K562 (cell line): Measurements from ENCODE around the gene ZSCAN1. TPM values are rescaled to one million over a fixed set of nuclear protein-coding genes. Genes with fewer than 3 reads are reported as not detected.

Experiments
- ATAC-seq: fragments of 200-7000 bp; cut with Tn5 transposase; 3 replicates; pipeline ENCODE4 v1.9.1; 2020; ENCODE audit warnings: moderate library complexity
- BruUV-seq: library from RNA; stranded (reverse); fragments of 400-500 nt; replicated peaks from 2 replicates; lab custom pipeline; 2021; lab: Mats Ljungman, UMichigan
- CTCF ChIA-PET: fragments of 300-600 bp; formaldehyde crosslinking; extraction: SDS; loops from one replicate; lab custom pipeline; 2021; ENCODE audit warnings: low intra/inter-chr PET ratio; lab: Yijun Ruan, JAX
- POLR2A ChIA-PET: fragments of 300-600, 350-650 bp; sonication (Branson Sonifier 250); formaldehyde crosslinking; extraction: SDS; loops from one replicate; lab custom pipeline; 2021; ENCODE audit warnings: antibody characterized with exemption, inconsistent platforms; lab: Yijun Ruan, JAX
- DNase-seq, 4 experiments: peaks; one replicate each; pipeline versions ENCODE4 v3.0.0 to v3.0.0-alpha.2; 2011 to 2018; ENCODE audit warnings: low spot score in 3 of 4, mixed read lengths in 3 of 4; ENCODE audit errors: extremely low read depth in 1 of 4
- FAIRE-seq: peaks from 2 replicates; lab custom pipeline; 2011; peaks lifted over from hg19 to GRCh38; lab: Jason Lieb, UNC
- H2AFZ ChIP-seq: 2 replicates; pipeline ENCODE4 v1.6.0; 2011; ENCODE audit warnings: low read depth, low read length, control low read depth, inconsistent platforms
- H3K27ac ChIP-seq: fragments of 200-600 bp; 3 replicates; pipeline ENCODE4 v1.8.0; 2011; ENCODE audit warnings: low read depth, mild to moderate bottlenecking, control low read depth, inconsistent platforms, low read length, moderate library complexity, mixed read lengths; ENCODE audit errors: extremely low read depth
- H3K27me3 ChIP-seq, 2 experiments: fragments of 300-600 bp in 1 of 2; 2 replicates in 1 of 2; 3 replicates in 1 of 2; pipeline versions ENCODE4 v1.6.0 to v1.8.0; 2011; ENCODE audit warnings: inconsistent platforms in 2 of 2, low read length in 2 of 2, mild to moderate bottlenecking in 1 of 2, mixed read lengths in 1 of 2, moderate library complexity in 1 of 2; ENCODE audit not compliant: control insufficient read depth in 2 of 2, insufficient read depth in 2 of 2
- H3K36me3 ChIP-seq: fragments of 300-600 bp; 3 replicates; pipeline ENCODE4 v1.8.0; 2011; ENCODE audit warnings: mild to moderate bottlenecking, low read length, inconsistent platforms; ENCODE audit not compliant: control insufficient read depth, insufficient read depth
- H3K4me1 ChIP-seq, 2 experiments: fragments of 200-600 bp in 1 of 2; replicated peaks in 1 of 2; 2 replicates in 1 of 2; 3 replicates in 1 of 2; pipeline versions ENCODE4 v1.5.1 to v1.8.0; 2011; ENCODE audit warnings: inconsistent platforms in 2 of 2, low read length in 2 of 2, mild to moderate bottlenecking in 1 of 2, mixed read lengths in 1 of 2, moderate library complexity in 1 of 2; ENCODE audit not compliant: control insufficient read depth in 2 of 2, insufficient read depth in 2 of 2
- H3K4me2 ChIP-seq: 2 replicates; pipeline ENCODE4 v1.6.1; 2011; ENCODE audit warnings: low read length, control low read depth, inconsistent platforms, mixed read lengths; ENCODE audit not compliant: insufficient read depth
- H3K4me3 ChIP-seq: fragments of 200-600 bp; sonication (generic), shearing (Covaris generic); 2 replicates; pipeline ENCODE4 v1.5.1; 2016; ENCODE audit warnings: control low read depth, inconsistent platforms
- H3K79me2 ChIP-seq: fragments of 200-600 bp; 3 replicates; pipeline ENCODE4 v1.8.0; 2011; ENCODE audit warnings: low read length, inconsistent platforms; ENCODE audit not compliant: control insufficient read depth, insufficient read depth
- H3K9ac ChIP-seq, 2 experiments: 2 replicates each; pipeline versions ENCODE4 v1.6.0 to v1.6.1; 2011; ENCODE audit warnings: low read depth in 2 of 2, low read length in 2 of 2, control low read depth in 1 of 2, inconsistent platforms in 1 of 2, mild to moderate bottlenecking in 1 of 2, mixed read lengths in 1 of 2; ENCODE audit not compliant: insufficient read depth in 1 of 2
- H3K9me1 ChIP-seq: one replicate; pipeline ENCODE4 v1.6.0; 2011; ENCODE audit warnings: inconsistent platforms, mild to moderate bottlenecking, low read length, moderate library complexity; ENCODE audit not compliant: control insufficient read depth, insufficient read depth
- H3K9me3 ChIP-seq: replicated peaks from 2 replicates; pipeline ENCODE4 v1.5.1; 2011; ENCODE audit warnings: low read depth, low read length, inconsistent platforms; ENCODE audit not compliant: control insufficient read depth, insufficient read depth
- H4K20me1 ChIP-seq: replicated peaks from 2 replicates; pipeline ENCODE4 v1.6.1; 2011; ENCODE audit warnings: low read length, inconsistent platforms, mixed read lengths; ENCODE audit not compliant: control insufficient read depth, insufficient read depth
- CBFB ChIP-seq: sonication (generic); formaldehyde crosslinking; IDR thresholded peaks from 2 replicates; pipeline ENCODE4 v1.4.0; 2020; ENCODE audit warnings: mild to moderate bottlenecking, missing genetic modification reagents
- CBX3 ChIP-seq, 2 experiments: IDR thresholded peaks; 1 replicate in 1 of 2; 2 replicates in 1 of 2; pipeline ENCODE4 v1.6.1; 2012; ENCODE audit warnings: inconsistent platforms in 2 of 2, low read length in 2 of 2, borderline replicate concordance in 1 of 2, control low read depth in 1 of 2
- EGR1 ChIP-seq: fragments of 450-650 bp; conservative IDR thresholded peaks from 2 replicates; pipeline ENCODE4 v1.6.1; 2017; ENCODE audit warnings: mild to moderate bottlenecking
- L3MBTL2 ChIP-seq: fragments of 450-650 bp; IDR thresholded peaks from 2 replicates; pipeline ENCODE4 v1.6.1; 2016; ENCODE audit warnings: mild to moderate bottlenecking, moderate library complexity
- MED1 ChIP-seq: sonication (generic); formaldehyde crosslinking; IDR thresholded peaks from 2 replicates; pipeline ENCODE4 v1.8.1; 2023; ENCODE audit warnings: missing genetic modification reagents, borderline replicate concordance
- NBN ChIP-seq: fragments of 450-650 bp; IDR thresholded peaks from 2 replicates; pipeline ENCODE4 v1.6.1; 2016; ENCODE audit warnings: low read depth, mild to moderate bottlenecking
- NR2F6 ChIP-seq: fragments of 450-650 bp; formaldehyde crosslinking; IDR thresholded peaks from 2 replicates; pipeline ENCODE4 v1.4.0; 2020; ENCODE audit warnings: mild to moderate bottlenecking
- RBM25 ChIP-seq: fragments of 200-400 bp; formaldehyde crosslinking; IDR thresholded peaks from 2 replicates; pipeline ENCODE4 v1.6.1; 2018; ENCODE audit warnings: low read length, low read depth, moderate library complexity; ENCODE audit not compliant: severe bottlenecking
- ZFP30 ChIP-seq: fragments of 250-450 bp; sonication (Bioruptor Pico); IDR thresholded peaks from 2 replicates; pipeline ENCODE4 v1.8.0; 2022; ENCODE audit warnings: moderate library complexity, mild to moderate bottlenecking, inconsistent platforms, borderline replicate concordance
- ZNF263 ChIP-seq: sonication (generic); formaldehyde crosslinking; IDR thresholded peaks from 2 replicates; pipeline ENCODE4 v1.8.0; 2022; ENCODE audit warnings: mild to moderate bottlenecking, missing genetic modification reagents, borderline replicate concordance
- ZSCAN29 ChIP-seq: fragments of 450-650 bp; IDR thresholded peaks from 2 replicates; pipeline ENCODE4 v1.6.1; 2017
- WGBS: fragments of 100-300 bp; shearing (Covaris generic); methylation state at CpG from one replicate; pipeline ENCODE4 v1.1.6; 2016; ENCODE audit warnings: low coverage, mixed read lengths; ENCODE audit not compliant: insufficient coverage; ENCODE audit errors: missing lambda C conversion rate; 5-methylcytosine and 5-hydroxymethylcytosine counted together
- in situ Hi-C: fragments of 300-500 bp; cut with MboI; formaldehyde crosslinking; loops from 4 replicates; pipeline ENCODE4 v1.15.0; 2018; ENCODE audit warnings: inconsistent platforms, mixed read lengths
- intact Hi-C: fragments of 100-400 bp; cut with micrococcal nuclease; formaldehyde crosslinking; loops from 2 replicates; pipeline ENCODE4 v1.14.2; 2022
- polyA plus RNA-seq, 8 experiments: library from polyadenylated mRNA; depleted of rRNA in 4 of 8; stranded (reverse) in 5 of 8; unstranded in 3 of 8; fragments of >200 nt; fragmentation: Nextera tagmentation in 2 of 8; fragmentation: Illumina TruSeq in 1 of 8; extraction: Ambion mirVana in 2 of 8; extraction: Trizol in 1 of 8; gene quantifications; 2 replicates each; pipeline versions ENCODE4 v1.2.1 to v1.2.3, GENCODE V29; 2011 to 2014; ENCODE audit warnings: inconsistent platforms in 1 of 8, missing spikeins in 1 of 8
- total RNA-seq, 7 experiments: library from RNA; depleted of rRNA in 6 of 7; stranded (reverse); fragments of >200 nt in 6 of 7; fragmentation: Illumina TruSeq in 2 of 7; extraction: Trizol in 2 of 7; gene quantifications; 2 replicates each; pipeline versions ENCODE4 v1.2.1 to v1.2.3, GENCODE V29; 2011 to 2021; ENCODE audit warnings: low replicate concordance in 1 of 7

ZSCAN1 gene
- total and polyA plus RNA-seq, 9 of the 15 experiments (the other 6 are each of a cell fraction or from before 2014, with no cell fraction given) = not detected

- in situ Hi-C loops (no loop called here), intact Hi-C loops (no loop called here)
- Histone ChIP-seq H3K9me1 (no peaks in the 10 kb centered on the region), H3K4me1 (no peaks in the 10 kb centered on the region), H2AFZ (no peak overlapping the region), H3K4me2 (no peak overlapping the region), H3K79me2 (no peaks in the 10 kb centered on the region), H4K20me1 (no peaks in the 10 kb centered on the region), H3K9ac (no peak overlapping the region), H3K4me3 (no peak overlapping the region), H3K36me3 (no peaks in the 10 kb centered on the region), H3K9me3 (no peaks in the 10 kb centered on the region), H3K27me3 (no peaks in the 10 kb centered on the region), H3K27ac (no peak overlapping the region)
- CTCF ChIA-PET = no interaction called here
- no peak for FAIRE-seq
- TF ChIP-seq NBN (no peak), CBX3 (IDR thresholded peaks at IDR 0.05; ENCODE audit: borderline replicate concordance in 1 of 2, low read length in 2 of 2) (no peak), EGR1 (no peak), L3MBTL2 (no peak), CBFB (CRISPR knock-in tag) (no peak), NR2F6 (no peak), ZNF263 (CRISPR knock-in tag) (no peak), ZFP30 (CRISPR knock-in tag) (no peak), MED1 (no peak), RBM25 (no peak), ZSCAN29 (no peak)
- no peak for ATAC-seq
- no TSS peak for BruUV-seq
- POLR2A ChIA-PET = no interaction called here
- WGBS = under 1% methylated on average over 24 of the region's 30 CpGs
- DNase-seq = no peak
These were observed 19.8 kb downstream of the ZSCAN1 start for GRCh38 chr19:58053480-58054156.
